Loucy (cell line): Measurements from ENCODE around the gene CSF3R.

Experiments used
- EZH2phosphoT487 ChIP-seq: fragments of 200-600 bp; IDR thresholded peaks from 2 replicates; pipeline ENCODE4 v1.6.1; 2018; ENCODE audit warnings: antibody characterized with exemption, mild to moderate bottlenecking, moderate library complexity, borderline replicate concordance
- TF ChIP-seq, protein P1 (sequence below): fragments of 200-600 bp; sonication (generic); conservative IDR thresholded peaks from 2 replicates; pipeline ENCODE4 v1.5.1; 2014; ENCODE audit warnings: mild to moderate bottlenecking, antibody characterized with exemption, low read length

DNA sequence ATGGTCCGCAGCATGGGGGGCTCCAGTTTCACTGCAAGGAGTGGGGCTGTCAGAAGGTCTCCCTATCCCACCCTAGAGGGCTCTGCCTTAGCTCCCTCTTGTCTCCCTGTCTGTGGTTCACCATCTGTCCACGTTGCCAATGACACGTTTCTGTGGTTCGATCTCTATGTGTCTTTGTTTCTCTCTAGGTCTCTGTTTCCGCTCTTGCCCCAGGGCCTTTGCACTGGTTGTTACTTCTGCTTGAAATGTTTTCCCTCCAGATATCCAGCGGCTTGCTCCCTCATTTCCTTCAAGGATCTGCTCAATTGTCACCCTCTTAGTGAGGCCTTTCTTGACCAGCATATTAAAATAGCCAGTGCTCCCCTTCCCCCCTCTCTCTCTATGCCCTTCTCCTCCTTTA is 10.1 kb downstream of the CSF3R start:
- TF ChIP-seq, protein P1, sequence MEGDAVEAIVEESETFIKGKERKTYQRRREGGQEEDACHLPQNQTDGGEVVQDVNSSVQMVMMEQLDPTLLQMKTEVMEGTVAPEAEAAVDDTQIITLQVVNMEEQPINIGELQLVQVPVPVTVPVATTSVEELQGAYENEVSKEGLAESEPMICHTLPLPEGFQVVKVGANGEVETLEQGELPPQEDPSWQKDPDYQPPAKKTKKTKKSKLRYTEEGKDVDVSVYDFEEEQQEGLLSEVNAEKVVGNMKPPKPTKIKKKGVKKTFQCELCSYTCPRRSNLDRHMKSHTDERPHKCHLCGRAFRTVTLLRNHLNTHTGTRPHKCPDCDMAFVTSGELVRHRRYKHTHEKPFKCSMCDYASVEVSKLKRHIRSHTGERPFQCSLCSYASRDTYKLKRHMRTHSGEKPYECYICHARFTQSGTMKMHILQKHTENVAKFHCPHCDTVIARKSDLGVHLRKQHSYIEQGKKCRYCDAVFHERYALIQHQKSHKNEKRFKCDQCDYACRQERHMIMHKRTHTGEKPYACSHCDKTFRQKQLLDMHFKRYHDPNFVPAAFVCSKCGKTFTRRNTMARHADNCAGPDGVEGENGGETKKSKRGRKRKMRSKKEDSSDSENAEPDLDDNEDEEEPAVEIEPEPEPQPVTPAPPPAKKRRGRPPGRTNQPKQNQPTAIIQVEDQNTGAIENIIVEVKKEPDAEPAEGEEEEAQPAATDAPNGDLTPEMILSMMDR: no peak
- no peak for TF ChIP-seq EZH2phosphoT487
